ENCODE results near the gene SAMD4A. TPM values are rescaled to one million over a fixed set of nuclear protein-coding genes. Genes with fewer than 3 reads are reported as not detected.

Gene SAMD4A
- total RNA-seq, 4 donors from 2014 or later = 17.0 to 39.6 (median 21.3) TPM

DNA sequence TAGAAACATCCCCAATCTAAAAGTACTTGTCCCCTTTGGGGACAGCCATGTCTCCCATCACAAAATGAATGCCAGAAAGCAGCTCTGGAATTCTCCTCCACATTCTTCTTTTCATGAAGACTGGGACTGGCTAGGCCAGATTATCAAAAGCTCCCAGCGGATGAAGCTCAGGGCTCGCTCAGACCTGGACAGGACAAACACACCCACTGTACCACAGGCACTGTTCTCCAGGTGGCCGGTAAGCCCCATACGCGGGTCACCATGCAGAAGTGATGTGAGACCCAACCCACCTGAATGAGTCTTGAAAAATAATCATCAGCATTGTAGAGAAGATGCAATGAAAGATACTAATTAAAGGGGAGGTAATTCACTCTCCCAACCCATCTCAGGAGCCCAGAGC, 250.6 kb downstream of the SAMD4A start:
- no peak overlapping the region for H3K27ac ChIP-seq

GRCh38 chr14:54818201-54819133, 251.5 kb downstream of the SAMD4A start:
- peaks cover 0 to 9% (median 0%) of the 10 kb centered on the region in 4 donors for H3K4me1 ChIP-seq
- DNase-seq = peak in 2 of 3 donors; percentile 64 to 80
- H3K27me3 ChIP-seq = no peaks in the 10 kb centered on the region
- H3K9me3 ChIP-seq = peaks cover 0 to 3% (median 0%) of the 10 kb centered on the region in 4 donors
- TF ChIP-seq, protein P1, sequence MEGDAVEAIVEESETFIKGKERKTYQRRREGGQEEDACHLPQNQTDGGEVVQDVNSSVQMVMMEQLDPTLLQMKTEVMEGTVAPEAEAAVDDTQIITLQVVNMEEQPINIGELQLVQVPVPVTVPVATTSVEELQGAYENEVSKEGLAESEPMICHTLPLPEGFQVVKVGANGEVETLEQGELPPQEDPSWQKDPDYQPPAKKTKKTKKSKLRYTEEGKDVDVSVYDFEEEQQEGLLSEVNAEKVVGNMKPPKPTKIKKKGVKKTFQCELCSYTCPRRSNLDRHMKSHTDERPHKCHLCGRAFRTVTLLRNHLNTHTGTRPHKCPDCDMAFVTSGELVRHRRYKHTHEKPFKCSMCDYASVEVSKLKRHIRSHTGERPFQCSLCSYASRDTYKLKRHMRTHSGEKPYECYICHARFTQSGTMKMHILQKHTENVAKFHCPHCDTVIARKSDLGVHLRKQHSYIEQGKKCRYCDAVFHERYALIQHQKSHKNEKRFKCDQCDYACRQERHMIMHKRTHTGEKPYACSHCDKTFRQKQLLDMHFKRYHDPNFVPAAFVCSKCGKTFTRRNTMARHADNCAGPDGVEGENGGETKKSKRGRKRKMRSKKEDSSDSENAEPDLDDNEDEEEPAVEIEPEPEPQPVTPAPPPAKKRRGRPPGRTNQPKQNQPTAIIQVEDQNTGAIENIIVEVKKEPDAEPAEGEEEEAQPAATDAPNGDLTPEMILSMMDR (IDR thresholded peaks at IDR 0.05) = no peak
- no peak for TF ChIP-seq POLR2A (IDR thresholded peaks at IDR 0.05)
- H3K4me3 ChIP-seq = no peak overlapping the region
- no peaks in the 10 kb centered on the region for H3K36me3 ChIP-seq
- H3K27ac ChIP-seq = peak overlapping the region in 1 of 4 donors; percentile 25

More for the DNA sequence above, 250.6 kb downstream of the SAMD4A start:
- no peaks in the 10 kb centered on the region for H3K27me3 ChIP-seq
- no peak for DNase-seq
- peaks cover 0 to 9% (median 0%) of the 10 kb centered on the region in 4 donors for H3K4me1 ChIP-seq
- no peaks in the 10 kb centered on the region for H3K36me3 ChIP-seq
- H3K4me3 ChIP-seq = no peak overlapping the region
- TF ChIP-seq, protein P1 (IDR thresholded peaks at IDR 0.05) = no peak
- TF ChIP-seq POLR2A (IDR thresholded peaks at IDR 0.05) = no peak
- no peaks in the 10 kb centered on the region for H3K9me3 ChIP-seq

DNA sequence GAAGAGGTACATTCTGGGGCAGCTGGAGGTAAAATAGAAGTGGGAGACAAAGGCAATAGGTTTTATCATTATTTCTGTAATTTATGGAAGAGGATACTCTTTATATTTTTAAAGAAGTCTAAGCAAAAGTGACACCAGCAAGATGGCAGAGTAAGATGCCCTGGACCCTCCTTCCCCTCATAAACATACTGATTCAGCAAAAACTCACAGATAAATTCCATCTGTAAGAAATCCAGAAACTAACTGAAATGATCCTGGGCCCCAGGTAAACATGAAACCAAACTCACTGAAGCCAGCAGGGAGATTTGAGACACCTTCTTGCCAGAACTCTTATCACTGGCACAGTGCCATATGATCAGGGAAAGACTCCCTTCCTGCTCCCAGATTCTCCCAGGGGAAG, 255.8 kb downstream of the SAMD4A start:
- DNase-seq = no peak
- H3K4me3 ChIP-seq = no peak overlapping the region
- no peak for TF ChIP-seq POLR2A (IDR thresholded peaks at IDR 0.05)
- TF ChIP-seq, protein P1 (IDR thresholded peaks at IDR 0.05) = no peak

DNA sequence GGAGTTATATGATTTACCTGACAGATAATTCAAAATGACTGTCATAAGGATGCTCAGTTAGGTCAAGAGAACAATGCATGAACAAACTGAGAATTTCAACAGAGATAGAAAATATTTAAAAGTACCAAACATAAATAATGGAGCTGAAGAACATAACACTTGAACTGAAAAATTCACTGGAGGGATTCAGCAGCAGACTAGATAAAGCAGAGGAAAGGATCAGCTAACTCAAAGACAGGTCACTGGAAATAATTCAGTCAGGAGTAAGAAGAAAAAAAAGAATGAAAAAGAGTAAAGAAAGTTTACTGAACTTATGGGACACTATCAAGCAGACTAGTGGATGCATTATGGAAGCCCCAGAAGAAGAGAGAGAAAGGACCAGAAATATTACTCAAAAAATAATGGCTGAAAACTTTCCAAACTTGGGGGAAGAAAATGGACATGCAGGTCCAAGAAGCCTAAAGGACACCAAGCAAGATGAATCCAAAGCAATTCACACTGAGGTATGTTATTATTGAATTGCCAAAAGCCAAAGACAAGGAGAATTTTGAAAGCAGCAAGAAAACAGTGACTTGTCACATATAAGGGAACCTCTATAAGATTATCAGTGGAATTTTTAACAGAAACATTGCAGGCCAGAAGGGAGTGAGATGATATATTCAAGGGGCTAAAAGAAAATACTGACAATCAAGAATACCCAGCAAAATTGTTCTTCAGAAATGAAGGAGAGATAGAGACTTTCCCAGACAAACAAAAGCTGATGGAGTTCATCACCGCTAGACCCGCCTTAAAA, 257.0 kb downstream of the SAMD4A start:
- no peak for DNase-seq
- Histone ChIP-seq H3K36me3 (no peaks in the 10 kb centered on the region), H3K4me3 (no peak overlapping the region), H3K27ac (no peak overlapping the region), H3K4me1 (no peaks in the 10 kb centered on the region), H3K9me3 (peaks cover 0 to 8% (median 2%) of the 10 kb centered on the region in 4 donors), H3K27me3 (no peaks in the 10 kb centered on the region)
- TF ChIP-seq, protein P1 (IDR thresholded peaks at IDR 0.05) = no peak
- no peak for TF ChIP-seq POLR2A (IDR thresholded peaks at IDR 0.05)

More for the DNA sequence above, 255.8 kb downstream of the SAMD4A start:
- Histone ChIP-seq H3K36me3 (no peaks in the 10 kb centered on the region), H3K4me1 (peaks cover 0 to 9% (median 0%) of the 10 kb centered on the region in 4 donors), H3K9me3 (peaks cover 0 to 8% (median 2%) of the 10 kb centered on the region in 4 donors), H3K27ac (no peak overlapping the region), H3K27me3 (no peaks in the 10 kb centered on the region)

DNA sequence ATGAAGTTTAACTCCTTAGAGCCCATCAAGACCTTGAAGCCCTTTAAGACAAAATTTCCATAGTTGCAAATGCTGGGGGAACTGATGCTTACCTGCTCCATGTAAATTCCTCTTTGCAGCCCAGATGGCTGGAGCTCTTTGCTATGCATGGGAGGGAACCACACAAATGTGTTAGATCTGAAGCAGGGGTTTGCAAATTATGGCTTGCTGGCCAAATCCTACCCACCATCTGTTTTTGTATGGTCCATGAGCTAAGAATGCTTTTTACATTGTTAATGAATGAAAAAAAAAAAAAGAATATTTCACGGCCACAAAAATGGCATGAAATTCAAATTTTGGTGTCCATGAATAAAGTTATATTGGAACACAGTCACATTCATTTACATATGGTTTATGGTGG, 261.1 kb downstream of the SAMD4A start:
- DNase-seq = no peak
- H3K27ac ChIP-seq = no peak overlapping the region

More for the DNA sequence above, 261.1 kb downstream of the SAMD4A start:
- Histone ChIP-seq H3K27me3 (no peaks in the 10 kb centered on the region), H3K9me3 (peaks cover 0 to 8% (median 2%) of the 10 kb centered on the region in 4 donors), H3K4me1 (no peaks in the 10 kb centered on the region), H3K36me3 (no peaks in the 10 kb centered on the region), H3K4me3 (no peak overlapping the region)
- no peak for TF ChIP-seq POLR2A (IDR thresholded peaks at IDR 0.05)
- TF ChIP-seq, protein P1 (IDR thresholded peaks at IDR 0.05) = no peak
